Measurements from ENCODE around the gene RBFOX2.

GRCh38 chr22:35841907-35842518, 186.6 kb downstream of the RBFOX2 start:
- TF ChIP-seq POLR2A (IDR thresholded peaks at IDR 0.05): no peak
- TF ChIP-seq CTCF (IDR thresholded peaks at IDR 0.05): no peak
- TF ChIP-seq POLR2AphosphoS5 (IDR thresholded peaks at IDR 0.05; ENCODE audit: insufficient read depth in 1 of 2, low read depth in 1 of 2): no peak
